Body of pancreas (tissue), 4 donors: ENCODE results near the gene FXYD2.

ENCODE experiments used
- POLR2A ChIP-seq, 3 donors: fragments of 450-650 bp; IDR thresholded peaks; one replicate each; pipeline ENCODE4 v1.6.1; 2016; ENCODE audit warnings: antibody characterized with exemption in 3 of 3, mild to moderate bottlenecking in 2 of 3
- TF ChIP-seq, protein P1 (sequence below), 7 experiments: fragments of 450-650 bp in 4 of 7; fragments of 200-600 bp in 3 of 7; sonication (generic) in 3 of 7; IDR thresholded peaks; one replicate each; pipeline ENCODE4 v1.5.1; 2016 to 2019; ENCODE audit warnings: antibody characterized with exemption in 7 of 7

- no peak for TF ChIP-seq POLR2A (IDR thresholded peaks at IDR 0.05)
- TF ChIP-seq, protein P1, sequence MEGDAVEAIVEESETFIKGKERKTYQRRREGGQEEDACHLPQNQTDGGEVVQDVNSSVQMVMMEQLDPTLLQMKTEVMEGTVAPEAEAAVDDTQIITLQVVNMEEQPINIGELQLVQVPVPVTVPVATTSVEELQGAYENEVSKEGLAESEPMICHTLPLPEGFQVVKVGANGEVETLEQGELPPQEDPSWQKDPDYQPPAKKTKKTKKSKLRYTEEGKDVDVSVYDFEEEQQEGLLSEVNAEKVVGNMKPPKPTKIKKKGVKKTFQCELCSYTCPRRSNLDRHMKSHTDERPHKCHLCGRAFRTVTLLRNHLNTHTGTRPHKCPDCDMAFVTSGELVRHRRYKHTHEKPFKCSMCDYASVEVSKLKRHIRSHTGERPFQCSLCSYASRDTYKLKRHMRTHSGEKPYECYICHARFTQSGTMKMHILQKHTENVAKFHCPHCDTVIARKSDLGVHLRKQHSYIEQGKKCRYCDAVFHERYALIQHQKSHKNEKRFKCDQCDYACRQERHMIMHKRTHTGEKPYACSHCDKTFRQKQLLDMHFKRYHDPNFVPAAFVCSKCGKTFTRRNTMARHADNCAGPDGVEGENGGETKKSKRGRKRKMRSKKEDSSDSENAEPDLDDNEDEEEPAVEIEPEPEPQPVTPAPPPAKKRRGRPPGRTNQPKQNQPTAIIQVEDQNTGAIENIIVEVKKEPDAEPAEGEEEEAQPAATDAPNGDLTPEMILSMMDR (IDR thresholded peaks at IDR 0.05) = no peak
Measured at GRCh38 chr11:117871784-117872183, 47.2 kb upstream of the FXYD2 start.
